GM10847 (cell line): ENCODE data around the gene NCSTN.

ENCODE experiments used
- POLR2A ChIP-seq: IDR thresholded peaks from 2 replicates; pipeline ENCODE4 v1.6.1; 2011; ENCODE audit not compliant: insufficient read length; ENCODE audit errors: extremely low read depth

The NCSTN gene

DNA sequence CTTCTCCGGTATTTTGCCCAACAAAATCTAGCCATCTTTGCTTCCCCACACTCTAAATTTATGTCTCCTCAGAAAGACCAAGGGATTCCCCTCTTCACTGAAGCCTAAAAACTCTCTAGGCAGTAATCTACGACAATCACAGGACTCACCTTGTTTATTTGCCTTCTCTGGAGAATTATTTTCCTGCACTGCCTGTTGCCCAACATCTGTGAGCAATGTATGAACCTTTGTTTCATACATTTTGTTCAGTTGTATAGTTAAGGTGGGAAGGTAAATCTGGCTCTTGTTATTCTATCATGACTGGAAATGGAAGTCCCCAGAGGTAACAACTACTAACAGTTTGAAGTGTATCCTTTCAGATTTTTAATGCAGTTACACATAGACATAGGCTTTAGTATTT, 2.3 kb upstream of the NCSTN start:
- no peak for TF ChIP-seq POLR2A

DNA sequence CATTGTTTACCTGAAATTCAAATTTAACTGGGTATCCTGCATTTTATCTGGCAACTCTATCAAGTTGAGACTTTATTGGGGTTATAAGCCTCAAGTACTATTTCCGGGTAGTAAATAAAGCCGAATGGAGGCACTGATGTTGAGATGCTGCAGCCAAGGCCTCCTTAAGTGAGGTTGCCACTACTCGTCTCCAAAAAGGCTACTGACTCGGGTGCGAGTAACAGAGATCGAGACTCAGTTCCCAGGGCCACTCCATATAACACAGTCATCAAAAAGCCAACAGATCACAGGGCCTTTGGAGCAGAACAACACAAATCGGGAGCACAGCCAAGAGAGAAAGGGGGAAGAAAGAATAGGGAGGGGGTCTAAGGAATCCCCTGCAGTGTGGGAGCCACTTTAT, 657 bp upstream of the NCSTN start:
- TF ChIP-seq POLR2A = no peak

DNA sequence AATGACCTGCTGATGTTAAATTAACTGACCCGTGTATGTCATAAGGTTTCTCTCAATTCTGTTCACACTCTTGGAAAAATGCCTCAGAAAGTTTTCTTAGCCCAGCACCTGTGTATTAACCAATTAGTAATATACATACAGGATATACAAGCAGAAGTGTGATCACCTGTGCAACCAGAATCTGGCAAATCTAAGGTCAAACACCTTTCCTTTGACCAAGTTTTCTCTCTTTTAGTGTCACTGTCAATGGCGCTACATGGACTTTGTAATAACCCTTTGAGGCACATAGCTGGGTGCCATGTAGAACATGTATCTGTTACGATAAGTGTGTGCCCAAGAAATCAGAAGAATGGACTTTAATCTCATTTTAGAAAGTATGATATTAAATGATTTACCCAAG, 1.1 kb downstream of the NCSTN start:
- TF ChIP-seq POLR2A = no peak

DNA sequence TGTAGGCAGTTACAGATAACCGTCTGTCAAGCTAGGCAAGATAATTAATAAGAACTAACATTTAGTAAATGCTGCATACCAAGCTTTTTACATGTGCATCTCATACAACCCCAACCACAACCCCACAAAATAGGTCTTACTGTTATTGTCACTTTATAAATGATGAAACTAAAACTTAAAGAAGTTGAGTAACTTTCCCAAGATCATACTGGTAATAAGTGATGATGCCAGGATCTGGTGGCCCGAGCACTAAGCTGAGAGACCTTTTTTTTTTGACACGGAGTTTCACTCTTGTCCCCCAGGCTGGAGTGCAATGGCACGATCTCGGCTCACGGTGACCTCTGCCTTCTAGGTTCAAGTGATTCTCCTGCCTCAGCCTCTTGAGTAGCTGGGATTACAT, 1.8 kb downstream of the NCSTN start:
- TF ChIP-seq POLR2A = no peak

DNA sequence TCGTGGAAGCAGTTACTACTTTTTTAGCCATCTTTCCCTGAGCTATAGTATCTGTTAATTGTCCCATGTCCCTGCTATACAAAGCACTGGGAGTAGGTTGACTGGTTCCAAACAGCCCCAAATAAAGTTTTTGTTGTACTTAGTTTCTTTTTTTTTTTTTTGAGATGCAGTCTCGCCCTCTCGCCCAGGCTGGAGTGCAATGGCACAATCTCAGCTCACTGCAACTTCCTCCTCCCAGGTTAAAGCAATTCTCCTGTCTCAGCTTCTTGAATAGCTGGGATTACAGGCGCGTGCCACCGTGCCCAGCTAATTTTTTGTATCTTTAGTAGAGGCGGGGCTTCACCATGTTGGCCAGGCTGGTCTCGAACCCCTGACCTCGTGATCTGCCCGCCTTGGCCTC, 3.3 kb downstream of the NCSTN start:
- TF ChIP-seq POLR2A = no peak

DNA sequence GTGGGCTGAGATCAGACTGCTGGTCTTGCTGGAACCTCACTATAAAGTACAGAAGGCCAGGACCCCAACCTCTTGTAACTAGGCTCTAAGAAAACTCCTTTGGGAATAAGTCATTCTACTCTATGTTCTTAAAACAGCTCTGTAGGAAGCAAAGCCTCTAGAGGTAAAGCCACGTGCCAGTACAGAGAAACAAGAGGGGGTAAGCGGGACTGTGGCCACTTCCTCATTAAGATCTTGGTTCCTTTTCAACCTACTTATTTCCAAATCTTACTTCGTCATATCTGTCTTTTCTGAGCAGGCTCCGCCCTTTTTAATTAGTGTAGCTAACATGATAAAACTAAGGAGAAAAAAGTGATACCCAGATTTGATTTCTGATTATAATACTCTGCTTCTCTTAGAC, 3.8 kb downstream of the NCSTN start:
- no peak for TF ChIP-seq POLR2A

DNA sequence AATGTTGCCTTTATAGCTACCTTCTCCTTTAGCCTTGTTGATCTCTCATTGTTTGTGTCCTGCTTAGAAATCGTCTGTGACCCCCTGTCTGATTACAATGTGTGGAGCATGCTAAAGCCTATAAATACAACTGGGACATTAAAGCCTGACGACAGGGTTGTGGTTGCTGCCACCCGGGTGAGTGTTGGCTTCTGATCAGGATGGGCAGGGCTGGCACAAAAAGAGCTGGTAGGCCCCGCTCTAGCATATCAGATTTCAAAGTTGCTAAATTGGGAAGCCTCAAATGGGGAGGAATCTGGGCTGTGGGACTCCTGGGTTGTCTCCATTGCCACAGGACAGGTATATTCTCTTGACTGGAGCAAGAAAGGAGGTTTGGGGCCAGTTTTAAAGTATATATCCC, 8.4 kb downstream of the NCSTN start:
- TF ChIP-seq POLR2A = no peak

DNA sequence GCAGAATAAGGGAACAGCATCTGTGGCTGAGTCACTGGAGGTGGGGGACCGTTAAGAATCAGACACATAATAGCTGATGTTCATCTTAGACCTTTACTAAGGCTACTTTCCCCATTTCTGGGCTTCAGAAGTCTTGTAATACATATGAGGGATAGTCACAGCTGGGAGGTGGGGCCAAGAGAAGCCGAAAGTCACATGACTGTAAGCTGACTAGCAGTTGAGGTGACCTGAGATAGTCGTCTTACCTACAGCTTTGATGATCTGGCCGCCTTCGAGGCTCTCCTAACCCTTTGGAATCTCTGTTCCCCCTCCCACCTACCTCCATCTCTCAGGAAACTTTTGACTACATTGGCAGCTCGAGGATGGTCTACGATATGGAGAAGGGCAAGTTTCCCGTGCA, 9.4 kb downstream of the NCSTN start:
- TF ChIP-seq POLR2A = no peak

DNA sequence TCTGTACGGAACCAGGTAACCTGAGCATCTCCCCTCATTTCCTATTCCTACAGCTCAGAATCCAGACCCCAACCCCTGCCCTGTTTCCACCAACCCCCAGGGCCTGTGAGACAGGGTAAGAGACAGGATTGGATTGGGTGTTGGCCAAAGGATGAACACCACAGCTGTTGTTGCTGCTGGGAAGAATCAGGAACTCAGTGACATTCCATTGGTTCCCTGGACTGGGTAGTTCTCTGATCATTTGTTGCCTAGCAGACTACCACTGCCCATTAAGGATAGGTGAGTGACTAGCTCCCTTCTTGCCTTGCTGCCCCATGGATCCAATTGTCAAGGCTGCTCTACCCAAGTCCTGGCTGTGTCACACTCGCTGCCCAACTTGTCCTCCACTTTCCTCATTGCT, 10.0 kb downstream of the NCSTN start:
- no peak for TF ChIP-seq POLR2A

DNA sequence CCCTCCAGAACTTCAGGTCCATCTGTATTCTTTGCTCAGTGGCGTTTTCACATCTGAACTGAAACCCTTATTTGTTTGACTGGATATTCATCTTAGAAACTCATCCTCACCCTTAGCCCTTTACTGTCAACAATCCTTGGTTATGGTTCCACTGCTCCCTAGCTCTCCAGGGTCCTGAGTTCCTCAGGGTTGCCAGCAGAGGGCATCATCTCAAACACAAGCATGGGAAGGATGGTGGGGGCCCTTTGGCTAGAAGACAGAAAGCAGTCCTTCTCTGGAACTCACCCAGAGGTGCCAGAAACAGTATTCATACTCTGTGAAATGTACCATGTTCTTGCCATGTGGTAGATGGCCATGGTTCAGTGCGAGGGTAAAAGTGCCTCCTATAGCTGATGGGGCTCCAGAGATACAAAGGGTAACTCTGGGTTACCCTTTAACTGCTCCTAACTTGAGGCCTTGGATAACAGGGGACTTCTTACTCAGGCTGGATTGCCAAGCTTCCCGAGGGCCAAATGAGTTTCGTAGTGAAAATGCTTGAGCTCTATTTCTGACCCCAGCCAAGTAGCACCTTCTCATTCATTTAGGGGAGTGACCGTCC, 11.3 kb downstream of the NCSTN start:
- no peak for TF ChIP-seq POLR2A

DNA sequence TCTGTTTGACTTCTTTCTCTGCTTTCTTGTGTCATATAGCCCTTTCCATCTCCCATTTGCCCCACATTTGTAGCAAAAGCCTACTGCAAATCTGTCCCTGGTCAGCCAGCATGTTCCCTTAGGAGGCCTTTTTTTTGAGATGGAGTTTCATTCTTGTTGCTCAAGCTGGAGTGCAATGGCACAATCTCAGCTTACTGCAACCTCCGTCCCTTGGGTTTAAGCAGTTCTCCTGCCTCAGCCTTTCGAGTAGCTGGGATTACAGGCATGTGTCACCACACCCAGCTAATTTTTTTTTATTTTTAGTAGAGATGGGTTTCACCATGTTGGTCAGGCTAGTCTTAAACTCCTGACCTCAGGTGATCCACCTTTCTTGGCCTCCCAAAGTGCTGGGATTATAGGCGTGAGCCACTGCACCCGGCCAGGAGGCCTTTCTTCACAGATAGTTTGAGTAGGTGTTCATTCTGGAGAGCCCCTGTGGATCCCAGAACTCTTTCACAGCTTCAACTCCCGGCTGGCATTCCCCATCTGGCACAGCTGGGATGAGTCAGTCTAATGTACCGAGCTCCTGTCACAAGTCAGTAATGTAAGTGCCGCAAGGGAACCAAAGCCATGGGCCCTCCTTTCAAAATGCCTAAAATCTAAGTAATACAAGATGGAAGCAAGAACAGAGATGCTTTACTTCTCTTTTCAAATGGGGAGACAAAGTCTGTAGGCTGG, 14.3 kb downstream of the NCSTN start:
- TF ChIP-seq POLR2A = no peak

DNA sequence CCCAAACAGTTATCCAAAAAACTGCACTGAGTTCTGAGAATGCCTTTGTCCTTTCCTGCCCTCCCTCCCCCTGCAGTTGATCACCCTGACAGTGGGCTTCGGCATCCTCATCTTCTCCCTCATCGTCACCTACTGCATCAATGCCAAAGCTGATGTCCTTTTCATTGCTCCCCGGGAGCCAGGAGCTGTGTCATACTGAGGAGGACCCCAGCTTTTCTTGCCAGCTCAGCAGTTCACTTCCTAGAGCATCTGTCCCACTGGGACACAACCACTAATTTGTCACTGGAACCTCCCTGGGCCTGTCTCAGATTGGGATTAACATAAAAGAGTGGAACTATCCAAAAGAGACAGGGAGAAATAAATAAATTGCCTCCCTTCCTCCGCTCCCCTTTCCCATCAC, 14.9 kb downstream of the NCSTN start:
- no peak for TF ChIP-seq POLR2A

DNA sequence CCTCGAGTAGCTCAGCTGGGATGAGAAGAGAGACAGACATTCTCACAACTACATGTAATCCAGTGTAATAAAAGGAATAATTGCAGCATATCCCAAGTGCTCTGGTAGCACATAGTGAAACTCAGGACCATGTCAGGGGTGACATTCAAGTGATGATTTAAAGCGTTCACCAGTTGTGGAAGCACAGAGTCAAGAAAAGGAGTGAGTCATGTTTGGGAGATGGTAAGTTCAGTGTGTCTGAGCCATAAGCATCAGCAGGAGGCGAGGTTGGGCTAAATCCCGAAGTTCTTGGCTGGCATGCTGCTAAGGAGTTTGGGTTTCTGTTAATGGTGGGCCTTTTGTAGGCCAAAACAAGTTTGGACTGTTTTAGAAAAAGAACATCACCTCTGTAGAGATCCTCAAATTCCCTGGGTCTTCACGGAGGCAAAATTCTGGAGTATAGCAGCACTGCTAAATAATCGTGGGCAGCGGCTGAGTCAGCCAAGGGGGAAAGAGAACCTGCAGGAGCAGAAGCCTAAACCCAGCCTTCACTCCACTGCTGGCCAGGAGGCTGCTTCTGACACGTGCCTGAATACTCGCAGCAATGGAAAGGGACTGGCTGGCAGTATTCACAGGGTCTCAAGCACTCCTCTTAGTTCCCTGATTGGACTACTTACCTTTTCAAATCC, 16.5 kb downstream of the NCSTN start:
- no peak for TF ChIP-seq POLR2A

DNA sequence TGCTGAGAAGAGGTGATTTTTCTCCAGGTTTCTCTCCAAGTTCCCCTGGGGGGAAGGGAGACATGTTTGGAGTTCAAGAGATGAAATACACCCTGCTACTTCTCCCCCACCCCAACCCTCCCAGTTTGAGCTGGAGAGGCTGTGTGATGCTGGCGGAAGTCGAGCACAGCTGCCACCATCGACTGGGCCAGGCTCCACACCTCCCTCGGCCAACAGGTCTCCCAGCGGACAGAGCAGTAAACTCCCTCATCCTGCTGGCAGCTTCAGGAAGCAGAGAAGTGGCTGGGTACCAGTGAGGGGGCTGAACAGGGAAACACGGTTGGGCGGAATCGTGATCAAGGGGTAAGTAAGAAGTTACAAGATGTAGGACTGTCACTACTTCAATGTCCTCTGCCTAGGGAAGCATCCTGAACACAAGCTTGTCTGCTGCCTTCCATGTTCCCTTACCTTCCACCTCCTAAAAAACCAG, 17.1 kb downstream of the NCSTN start:
- TF ChIP-seq POLR2A = no peak

DNA sequence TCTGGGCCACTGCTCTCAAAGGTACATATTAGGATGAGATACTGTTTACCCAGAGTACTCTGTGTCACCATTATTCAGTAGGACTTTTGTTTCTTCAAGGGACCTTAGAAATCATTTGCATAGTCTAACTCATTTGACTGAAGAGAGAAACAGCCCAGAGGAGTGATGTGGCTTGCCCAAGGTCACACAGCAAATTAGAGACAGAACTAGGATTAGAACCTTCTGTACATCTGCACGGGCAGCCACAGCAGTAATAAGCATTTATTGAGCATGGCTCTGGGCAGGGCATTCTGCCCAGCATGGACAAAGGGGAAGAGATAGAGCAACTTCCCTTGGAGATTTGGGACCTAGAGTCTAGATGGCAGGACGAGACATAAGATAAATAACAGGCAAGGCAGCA, 18.0 kb downstream of the NCSTN start:
- TF ChIP-seq POLR2A = no peak

DNA sequence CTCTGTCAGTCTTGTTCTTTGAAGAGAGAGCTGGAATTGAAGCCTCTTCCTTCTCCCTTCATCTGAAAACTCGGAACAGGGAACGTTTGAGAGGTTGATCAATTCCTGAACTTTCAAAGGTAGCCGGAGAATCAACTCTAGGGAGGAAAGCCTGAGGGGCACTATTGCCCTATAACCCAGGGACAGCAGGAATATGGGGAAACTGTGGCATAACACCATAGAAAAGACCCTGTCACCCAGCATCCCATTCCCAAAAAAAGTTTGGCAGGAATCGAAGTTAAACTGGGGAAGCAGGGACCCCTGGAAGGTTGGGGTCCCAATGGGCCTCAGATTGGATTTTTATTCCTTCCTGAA, 18.6 kb downstream of the NCSTN start:
- TF ChIP-seq POLR2A = no peak
